NCI-H524 (cell line): Measurements from ENCODE around the gene DOC2A.
A peak's percentile ranks its signal among the peaks of the same experiment; 100 is the strongest.
"Not testable (repeated sequence)": the region's sequence is repeated elsewhere in the genome, so short reads cannot be mapped to it uniquely, and the experiment has no call there.

Experiments
- DNase-seq, 2 experiments: peaks; one replicate each; lab custom pipeline; 2025; lab: John Stamatoyannopoulos, UW

Gene DOC2A

DNA sequence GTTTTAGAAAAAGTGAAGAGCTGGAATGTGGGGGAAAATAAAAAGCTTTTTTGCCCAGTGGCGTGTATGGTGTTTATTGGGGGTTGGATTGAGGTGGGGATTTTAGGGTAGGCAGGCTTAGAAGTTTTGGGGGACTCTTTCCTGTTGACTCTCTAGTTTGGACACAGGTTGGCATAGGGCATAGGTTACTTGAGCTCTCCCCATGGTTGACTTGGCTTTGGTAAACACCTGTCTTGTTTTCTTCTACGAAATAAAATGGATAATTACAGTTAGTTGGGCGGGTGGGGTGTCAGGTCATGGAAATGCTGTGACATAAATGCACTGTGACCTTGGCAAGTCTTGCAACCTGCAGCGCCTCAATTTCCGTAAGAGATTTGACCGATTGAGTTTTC is 37.8 kb downstream of the DOC2A start:
- DNase-seq, result no peak

DNA sequence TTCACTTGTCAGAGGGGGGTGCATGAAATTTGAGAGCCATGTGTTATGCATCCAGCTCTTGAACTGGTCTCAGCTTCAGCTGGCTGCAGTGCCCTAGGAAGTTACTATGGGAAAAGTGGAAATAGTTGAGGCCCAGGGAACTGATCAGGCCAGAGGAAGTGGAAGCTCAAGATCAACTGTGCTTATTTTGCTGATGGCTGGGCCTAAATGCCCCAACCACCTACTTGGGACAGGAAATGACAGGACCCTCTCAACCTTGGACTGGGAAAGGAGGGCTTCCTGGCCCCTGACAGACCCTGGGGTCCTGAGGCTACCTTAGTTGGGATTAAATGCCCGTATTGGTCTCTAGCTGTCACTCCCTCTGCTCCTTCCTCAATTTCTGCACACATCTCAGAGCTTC is 38.3 kb downstream of the DOC2A start:
- DNase-seq, result no peak

DNA sequence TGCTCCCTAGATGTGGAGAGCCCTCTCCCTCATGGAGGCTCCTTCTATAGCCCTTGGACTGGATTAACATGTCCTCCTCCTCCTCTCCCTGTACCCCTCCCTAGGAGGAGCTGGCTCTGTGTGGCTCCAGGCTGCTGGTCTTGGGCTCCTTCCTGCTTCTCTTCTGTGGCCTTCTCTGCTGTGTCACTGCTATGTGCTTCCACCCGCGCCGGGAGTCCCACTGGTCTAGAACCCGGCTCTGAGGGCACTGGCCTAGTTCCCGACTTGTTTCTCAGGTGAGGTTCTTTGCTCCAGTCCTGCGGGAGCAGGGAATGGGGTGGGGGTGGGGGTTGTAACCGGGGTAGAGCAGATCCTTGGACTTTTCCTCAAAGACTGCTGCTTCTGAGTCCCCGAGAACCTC is 39.5 kb downstream of the DOC2A start:
- no peak for DNase-seq

- DNase-seq, result no peak
Measured at GRCh38 chr16:29968205-29968604, 42.6 kb downstream of the DOC2A start.

DNA sequence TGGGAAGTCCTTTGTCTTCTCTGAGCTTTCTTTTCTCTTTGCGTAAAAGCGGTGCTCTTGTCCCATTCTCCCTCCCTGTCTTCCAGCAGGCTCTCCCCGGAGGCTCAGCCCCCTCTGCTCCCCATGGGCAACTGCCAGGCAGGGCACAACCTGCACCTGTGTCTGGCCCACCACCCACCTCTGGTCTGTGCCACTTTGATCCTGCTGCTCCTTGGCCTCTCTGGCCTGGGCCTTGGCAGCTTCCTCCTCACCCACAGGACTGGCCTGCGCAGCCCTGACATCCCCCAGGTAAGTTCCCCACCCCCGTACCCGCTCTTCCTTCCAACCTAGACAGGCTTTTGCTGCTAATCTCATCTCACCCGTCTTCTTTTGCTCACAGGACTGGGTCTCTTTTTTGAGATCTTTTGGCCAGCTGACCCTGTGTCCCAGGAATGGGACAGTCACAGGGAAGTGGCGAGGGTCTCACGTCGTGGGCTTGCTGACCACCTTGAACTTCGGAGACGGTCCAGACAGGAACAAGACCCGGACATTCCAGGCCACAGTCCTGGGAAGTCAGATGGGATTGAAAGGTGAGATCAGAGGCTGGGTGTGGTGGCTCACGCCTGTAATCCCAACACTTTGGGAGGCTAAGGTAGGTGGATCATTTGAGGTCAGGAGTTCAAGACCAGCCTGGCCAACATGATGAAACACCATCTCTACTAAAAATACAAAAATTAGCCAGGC is 47.6 kb downstream of the DOC2A start:
- DNase-seq, result no peak

- no peak for DNase-seq
Measured at GRCh38 chr16:29962344-29962994, 48.4 kb downstream of the DOC2A start.

DNA sequence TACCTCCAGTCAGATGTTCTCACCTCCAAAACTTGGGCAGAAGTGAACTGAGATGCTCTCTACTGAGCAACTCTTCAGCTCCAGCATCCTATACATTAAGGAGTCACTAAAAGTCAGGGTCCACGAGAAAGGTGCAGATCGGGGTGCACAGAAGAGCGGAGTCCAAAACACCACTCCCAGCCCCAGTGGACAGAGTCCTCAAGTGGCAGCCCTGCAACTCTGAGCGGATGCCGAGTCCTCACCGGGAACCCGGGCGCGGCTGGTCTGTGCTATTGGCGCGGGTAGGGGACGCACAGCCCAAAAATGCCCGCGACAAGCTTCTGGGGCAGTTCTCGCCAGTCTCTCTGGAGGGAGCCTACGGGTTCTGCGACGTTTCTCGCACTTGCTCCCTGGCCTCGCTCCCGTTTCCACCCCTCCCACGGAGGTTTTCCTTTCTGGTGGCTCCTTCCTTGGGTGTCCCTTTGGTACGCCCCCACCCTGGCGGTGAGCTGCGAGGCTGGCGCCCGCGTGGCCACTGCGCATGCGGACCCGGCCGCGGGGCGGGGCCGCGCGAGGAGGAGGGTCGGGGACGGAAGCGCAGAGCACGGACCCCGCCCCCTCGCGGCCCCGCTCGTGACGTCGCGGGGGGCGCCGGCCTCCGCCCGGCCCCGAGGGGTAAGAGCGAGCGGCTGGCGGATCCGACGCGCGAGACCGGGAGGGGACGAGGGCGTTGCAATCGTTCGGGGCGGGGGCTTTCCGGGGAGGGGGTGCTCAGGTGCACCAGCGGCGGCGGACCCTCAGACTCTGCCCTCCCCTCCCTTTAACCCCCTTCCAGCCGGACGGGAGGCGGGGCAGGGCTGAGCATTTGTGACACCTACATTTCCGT is 49.1 kb downstream of the DOC2A start, which contains the start of gene TMEM219:
Gene TMEM219, plus strand, starts transcription at position 601 of the 865 bp plus-strand sequence. CDS start 1,065 bp downstream, outside the sequence.
- DNase-seq, result peak; percentile 73 to 93

GRCh38 chr16:29961127-29961478 is 49.7 kb downstream of the DOC2A start:
- DNase-seq, result peak; percentile 32 to 72

DNA sequence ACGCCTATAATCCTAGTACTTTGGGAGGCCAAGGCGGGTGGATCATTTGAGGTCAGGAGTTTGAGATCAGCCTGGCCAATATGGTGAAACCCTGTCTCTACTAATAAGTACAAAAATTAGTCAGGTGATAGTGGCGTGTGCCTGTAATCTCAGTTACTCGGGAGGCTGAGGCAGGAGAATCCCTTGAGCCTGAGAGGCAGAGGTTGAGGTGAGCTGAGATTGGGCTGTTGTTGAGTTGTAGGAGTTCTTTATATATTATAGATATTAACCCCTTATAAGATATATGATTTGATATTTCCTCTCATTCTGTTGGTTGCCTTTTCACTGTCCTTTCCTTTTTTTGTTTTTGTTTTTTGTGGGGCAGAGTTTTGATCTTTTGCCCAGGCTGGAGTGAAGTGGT is 51.0 kb downstream of the DOC2A start:
- not testable (repeated sequence) for DNase-seq

- DNase-seq, result no peak
Measured at GRCh38 chr16:29959293-29959692, 51.5 kb downstream of the DOC2A start.

- DNase-seq, result no peak
Measured at GRCh38 chr16:29958756-29959155, 52.1 kb downstream of the DOC2A start.
